Loucy (cell line): Measurements from ENCODE around the gene C1QTNF5.

Source experiments
- H2AFZ ChIP-seq: fragments of 200-600 bp; sonication (generic); 2 replicates; pipeline ENCODE4 v1.6.0; 2016; ENCODE audit warnings: antibody characterized with exemption, mild to moderate bottlenecking, low read length, moderate library complexity
- H3F3A ChIP-seq: fragments of 200-600 bp; 2 replicates; pipeline ENCODE4 v1.6.0; 2016; ENCODE audit warnings: antibody characterized with exemption, low read depth, mild to moderate bottlenecking
- H3K27me3 ChIP-seq: fragments of 200-600 bp; sonication (generic); 2 replicates; pipeline ENCODE4 v1.6.1; 2014; ENCODE audit warnings: low read length, mild to moderate bottlenecking; ENCODE audit not compliant: insufficient read depth, poor library complexity, severe bottlenecking
- H3K36me3 ChIP-seq: fragments of 200-600 bp; sonication (generic); 2 replicates; pipeline ENCODE4 v1.6.1; 2016; ENCODE audit warnings: low read length; ENCODE audit not compliant: insufficient read depth
- H3K4me1 ChIP-seq: fragments of 200-600 bp; sonication (generic); 2 replicates; pipeline ENCODE4 v1.5.1; 2014; ENCODE audit warnings: low read length, mild to moderate bottlenecking; ENCODE audit not compliant: insufficient read depth, poor library complexity, severe bottlenecking
- H3K4me2 ChIP-seq: fragments of 200-600 bp; sonication (generic); 2 replicates; pipeline ENCODE4 v1.6.0; 2014; ENCODE audit warnings: antibody characterized with exemption, low read length, low read depth, mild to moderate bottlenecking; ENCODE audit not compliant: poor library complexity, severe bottlenecking
- H3K4me3 ChIP-seq: fragments of 200-600 bp; sonication (generic); 2 replicates; pipeline ENCODE4 v1.5.1; 2014; ENCODE audit warnings: low read length, mild to moderate bottlenecking, mixed read lengths; ENCODE audit not compliant: poor library complexity, severe bottlenecking
- H3K79me2 ChIP-seq: fragments of 200-600 bp; sonication (generic); 2 replicates; pipeline ENCODE4 v1.6.1; 2014; ENCODE audit warnings: low read length; ENCODE audit not compliant: insufficient read depth
- H3K9ac ChIP-seq: fragments of 200-600 bp; sonication (generic); 2 replicates; pipeline ENCODE4 v1.6.0; 2014; ENCODE audit warnings: mild to moderate bottlenecking, low read depth, low read length, moderate library complexity; ENCODE audit not compliant: poor library complexity, severe bottlenecking
- H3K9me2 ChIP-seq: fragments of 200-600 bp; sonication (generic); replicated peaks from 2 replicates; pipeline ENCODE4 v1.6.1; 2016; ENCODE audit warnings: low read depth, low read length, mixed read lengths
- H3K9me3 ChIP-seq: fragments of 200-600 bp; sonication (generic); 2 replicates; pipeline ENCODE4 v1.6.1; 2014; ENCODE audit warnings: mild to moderate bottlenecking, antibody characterized with exemption, low read length, low read depth; ENCODE audit not compliant: insufficient read depth
- H4K20me1 ChIP-seq: fragments of 200-600 bp; sonication (generic); 2 replicates; pipeline ENCODE4 v1.6.0; 2014; ENCODE audit warnings: antibody characterized with exemption, low read length, mild to moderate bottlenecking; ENCODE audit not compliant: insufficient read depth, poor library complexity, severe bottlenecking
- EZH2phosphoT487 ChIP-seq: fragments of 200-600 bp; IDR thresholded peaks from 2 replicates; pipeline ENCODE4 v1.6.1; 2018; ENCODE audit warnings: antibody characterized with exemption, mild to moderate bottlenecking, moderate library complexity, borderline replicate concordance
- TF ChIP-seq, protein P1 (sequence below): fragments of 200-600 bp; sonication (generic); conservative IDR thresholded peaks from 2 replicates; pipeline ENCODE4 v1.5.1; 2014; ENCODE audit warnings: mild to moderate bottlenecking, antibody characterized with exemption, low read length

C1QTNF5 gene

DNA sequence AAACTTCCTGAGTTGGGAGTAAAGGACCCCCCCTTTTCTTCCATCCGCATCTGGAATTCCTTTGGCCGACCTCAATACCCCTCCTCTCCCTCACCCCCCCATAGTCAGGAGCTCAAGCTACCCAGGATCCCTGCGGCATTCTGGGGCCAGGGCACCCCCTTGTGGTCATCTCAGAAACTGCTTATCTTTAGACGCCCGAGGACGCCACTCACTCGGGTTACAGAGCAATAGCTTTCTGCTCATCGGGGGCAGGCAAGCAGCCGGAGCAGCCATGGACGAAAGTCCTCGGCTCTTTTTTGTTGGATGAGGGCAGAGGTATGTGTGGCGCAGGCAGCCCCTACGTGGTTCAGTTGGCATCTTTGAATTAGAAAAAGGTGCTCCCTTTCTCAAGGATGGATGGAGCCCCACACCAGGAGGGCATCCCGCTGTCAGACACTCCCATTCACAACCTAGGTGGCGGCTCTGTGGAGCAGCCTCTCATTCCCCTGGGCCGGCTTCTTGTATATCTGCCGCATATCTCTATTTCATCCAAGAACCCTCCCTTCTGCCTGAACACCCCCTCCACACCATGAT lies 2.3 kb downstream of the C1QTNF5 start:
- Histone ChIP-seq H3K4me2 (peak overlapping the region; percentile 99), H3K4me3 (peak overlapping the region; percentile 99), H3K9ac (peak overlapping the region; percentile 100), H3F3A (no peaks in the 10 kb centered on the region), H4K20me1 (peaks cover 9% of the 10 kb centered on the region), H2AFZ (no peak overlapping the region), H3K36me3 (no peaks in the 10 kb centered on the region), H3K4me1 (peaks cover 43% of the 10 kb centered on the region), H3K9me2 (no peaks in the 10 kb centered on the region), H3K79me2 (peaks cover 39% of the 10 kb centered on the region), H3K9me3 (no peaks in the 10 kb centered on the region), H3K27me3 (peaks cover 5% of the 10 kb centered on the region)
- TF ChIP-seq, protein P1, sequence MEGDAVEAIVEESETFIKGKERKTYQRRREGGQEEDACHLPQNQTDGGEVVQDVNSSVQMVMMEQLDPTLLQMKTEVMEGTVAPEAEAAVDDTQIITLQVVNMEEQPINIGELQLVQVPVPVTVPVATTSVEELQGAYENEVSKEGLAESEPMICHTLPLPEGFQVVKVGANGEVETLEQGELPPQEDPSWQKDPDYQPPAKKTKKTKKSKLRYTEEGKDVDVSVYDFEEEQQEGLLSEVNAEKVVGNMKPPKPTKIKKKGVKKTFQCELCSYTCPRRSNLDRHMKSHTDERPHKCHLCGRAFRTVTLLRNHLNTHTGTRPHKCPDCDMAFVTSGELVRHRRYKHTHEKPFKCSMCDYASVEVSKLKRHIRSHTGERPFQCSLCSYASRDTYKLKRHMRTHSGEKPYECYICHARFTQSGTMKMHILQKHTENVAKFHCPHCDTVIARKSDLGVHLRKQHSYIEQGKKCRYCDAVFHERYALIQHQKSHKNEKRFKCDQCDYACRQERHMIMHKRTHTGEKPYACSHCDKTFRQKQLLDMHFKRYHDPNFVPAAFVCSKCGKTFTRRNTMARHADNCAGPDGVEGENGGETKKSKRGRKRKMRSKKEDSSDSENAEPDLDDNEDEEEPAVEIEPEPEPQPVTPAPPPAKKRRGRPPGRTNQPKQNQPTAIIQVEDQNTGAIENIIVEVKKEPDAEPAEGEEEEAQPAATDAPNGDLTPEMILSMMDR, result peak; percentile 94
- TF ChIP-seq EZH2phosphoT487, result no peak

DNA sequence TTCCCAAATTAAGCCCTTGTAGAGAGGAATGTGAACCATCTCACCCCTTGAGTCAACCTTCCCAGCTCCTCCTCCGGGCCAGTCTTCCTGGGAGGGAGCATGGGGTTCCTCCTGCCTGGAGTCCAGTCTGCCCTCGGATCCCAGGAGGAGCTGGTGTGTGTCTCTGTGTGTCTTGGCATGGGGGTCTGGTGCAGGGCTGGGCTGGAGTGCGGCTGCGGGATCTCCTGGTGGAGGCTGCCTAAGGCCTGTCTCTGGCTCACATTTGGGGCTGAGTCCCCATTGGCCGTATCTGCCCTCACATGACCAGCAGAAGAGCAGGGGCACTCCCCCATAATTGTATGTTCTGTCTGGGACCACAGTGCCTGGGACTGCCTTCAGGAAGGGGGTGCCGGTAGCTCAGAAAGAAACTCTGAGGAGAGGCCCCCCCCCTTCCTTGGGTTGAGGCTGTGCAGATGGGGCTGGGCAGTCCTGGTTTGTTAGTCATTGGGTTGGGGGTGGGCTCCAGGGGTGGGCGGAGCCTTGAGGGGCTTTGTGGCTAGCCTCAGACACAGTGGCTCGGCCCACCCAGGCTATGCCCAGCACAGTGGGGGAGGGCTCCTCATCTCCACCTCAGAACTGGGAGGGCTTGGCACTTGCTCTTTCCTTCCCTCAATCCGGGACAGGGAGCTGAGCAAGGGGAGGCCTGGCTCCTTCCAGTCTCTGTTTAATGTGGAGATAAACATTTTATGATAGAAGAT lies 2.9 kb downstream of the C1QTNF5 start:
- peaks cover 50% of the 10 kb centered on the region for H3K4me1 ChIP-seq
- H3K9ac ChIP-seq, result peak overlapping the region; percentile 100
- H3K9me3 ChIP-seq, result no peaks in the 10 kb centered on the region
- peaks cover 5% of the 10 kb centered on the region for H3K27me3 ChIP-seq
- H2AFZ ChIP-seq, result no peak overlapping the region
- peak overlapping the region; percentile 99 for H3K4me3 ChIP-seq
- H4K20me1 ChIP-seq, result peaks cover 9% of the 10 kb centered on the region
- no peaks in the 10 kb centered on the region for H3F3A ChIP-seq
- H3K79me2 ChIP-seq, result peaks cover 39% of the 10 kb centered on the region
- H3K9me2 ChIP-seq, result no peaks in the 10 kb centered on the region
- TF ChIP-seq, protein P1, result no peak
- TF ChIP-seq EZH2phosphoT487, result no peak
- H3K4me2 ChIP-seq, result peak overlapping the region; percentile 99
- H3K36me3 ChIP-seq, result no peaks in the 10 kb centered on the region

DNA sequence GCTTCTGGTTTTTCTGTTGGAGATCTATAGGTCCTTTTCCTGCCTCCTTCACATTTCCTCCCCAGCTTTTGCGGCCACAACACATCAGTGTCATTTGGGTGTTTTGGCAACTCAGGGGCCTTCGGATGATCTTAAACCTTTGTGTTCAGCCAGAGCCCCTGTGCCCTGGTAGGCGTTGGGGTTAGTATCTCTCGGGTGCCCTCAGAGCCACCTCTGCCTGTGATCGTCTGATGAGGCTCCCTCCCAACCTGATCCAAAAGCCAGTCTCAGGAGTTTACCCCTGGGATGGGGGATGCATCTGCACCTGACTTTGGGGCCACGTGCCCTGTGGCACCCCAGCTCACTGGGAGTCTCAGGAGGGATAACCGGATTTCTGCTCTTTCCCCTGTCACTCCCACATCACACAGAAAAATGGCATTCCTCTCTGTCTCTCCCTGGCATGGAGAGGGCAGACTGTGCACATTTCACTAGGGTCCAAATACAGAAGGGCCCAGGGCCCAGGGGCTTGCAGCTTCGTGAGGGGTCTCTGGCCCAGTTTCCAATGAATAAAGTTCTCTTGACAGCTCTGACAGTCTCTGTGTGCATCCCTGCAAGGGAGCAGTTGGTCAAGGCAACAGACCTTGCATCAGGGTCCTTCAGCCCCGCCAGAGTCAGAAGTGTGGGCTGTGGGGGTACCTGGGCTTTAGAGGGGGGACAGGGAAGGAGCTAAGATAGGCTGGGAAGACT lies 3.8 kb downstream of the C1QTNF5 start:
- no peaks in the 10 kb centered on the region for H3K36me3 ChIP-seq
- H4K20me1 ChIP-seq, result peaks cover 9% of the 10 kb centered on the region
- no peak overlapping the region for H2AFZ ChIP-seq
- H3F3A ChIP-seq, result no peaks in the 10 kb centered on the region
- H3K4me1 ChIP-seq, result peaks cover 51% of the 10 kb centered on the region
- TF ChIP-seq, protein P1, result no peak
- TF ChIP-seq EZH2phosphoT487, result no peak
- peak overlapping the region; percentile 100 for H3K9ac ChIP-seq
- H3K27me3 ChIP-seq, result peaks cover 5% of the 10 kb centered on the region
- H3K9me2 ChIP-seq, result no peaks in the 10 kb centered on the region
- peak overlapping the region; percentile 99 for H3K4me2 ChIP-seq
- no peaks in the 10 kb centered on the region for H3K9me3 ChIP-seq
- peak overlapping the region; percentile 99 for H3K4me3 ChIP-seq
- H3K79me2 ChIP-seq, result peaks cover 39% of the 10 kb centered on the region
